ENCODE measurements around the gene TGFA.

The TGFA gene

GRCh38 chr2:70532244-70532935 is 21.2 kb downstream of the TGFA start:
- DNase-seq (ENCODE audit: low read depth) = no peak
- no peak overlapping the region for H3K4me3 ChIP-seq (ENCODE audit: low read length)
- no peak for TF ChIP-seq CTCF (conservative IDR thresholded peaks at IDR 0.05; ENCODE audit: low read depth, low read length)

- DNase-seq (ENCODE audit: low read depth) = no peak
These were observed 22.1 kb downstream of the TGFA start for GRCh38 chr2:70531419-70532086.

GRCh38 chr2:70529610-70530009 is 24.0 kb downstream of the TGFA start:
- DNase-seq (ENCODE audit: low read depth) = no peak
- no peak for TF ChIP-seq CTCF (conservative IDR thresholded peaks at IDR 0.05; ENCODE audit: low read depth, low read length)
- H3K4me3 ChIP-seq (ENCODE audit: low read length) = no peak overlapping the region

More at GRCh38 chr2:70531419-70532086, 22.1 kb downstream of the TGFA start:
- TF ChIP-seq CTCF (conservative IDR thresholded peaks at IDR 0.05; ENCODE audit: low read depth, low read length) = no peak
- no peak overlapping the region for H3K4me3 ChIP-seq (ENCODE audit: low read length)

GRCh38 chr2:70528929-70529328 is 24.7 kb downstream of the TGFA start:
- no peak for TF ChIP-seq CTCF (conservative IDR thresholded peaks at IDR 0.05; ENCODE audit: low read depth, low read length)
- no peak for DNase-seq (ENCODE audit: low read depth)
- no peak overlapping the region for H3K4me3 ChIP-seq (ENCODE audit: low read length)

GRCh38 chr2:70528276-70528675 is 25.4 kb downstream of the TGFA start:
- no peak for DNase-seq (ENCODE audit: low read depth)
- no peak for TF ChIP-seq CTCF (conservative IDR thresholded peaks at IDR 0.05; ENCODE audit: low read depth, low read length)
- no peak overlapping the region for H3K4me3 ChIP-seq (ENCODE audit: low read length)

- no peak for DNase-seq (ENCODE audit: low read depth)
- no peak for TF ChIP-seq CTCF (conservative IDR thresholded peaks at IDR 0.05; ENCODE audit: low read depth, low read length)
- no peak overlapping the region for H3K4me3 ChIP-seq (ENCODE audit: low read length)
These were observed 26.1 kb downstream of the TGFA start for GRCh38 chr2:70527447-70528080.

All from retinal pigment epithelial cell (primary cell).